ENCODE measurements around the gene MTMR3.

DNA sequence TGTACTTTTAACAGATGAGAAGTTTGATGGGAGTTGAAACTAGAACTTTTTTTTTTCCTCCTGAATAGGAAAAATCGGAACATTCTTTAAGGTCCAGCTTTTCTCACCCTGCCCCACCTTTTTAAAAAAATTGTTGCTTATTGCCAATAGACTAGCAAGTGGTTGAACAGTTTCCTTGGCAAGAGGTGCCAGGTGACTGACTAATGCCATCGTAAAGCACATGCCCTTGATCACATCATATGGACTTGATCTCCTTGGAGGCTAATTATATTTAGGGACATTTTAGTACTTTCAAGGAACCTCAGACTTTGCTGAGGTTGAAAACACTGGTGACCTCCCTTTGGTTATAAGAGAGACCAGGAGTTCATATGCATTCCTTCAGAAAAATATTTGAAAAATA, 57.6 kb downstream of the MTMR3 start:
- TF ChIP-seq, protein P1, sequence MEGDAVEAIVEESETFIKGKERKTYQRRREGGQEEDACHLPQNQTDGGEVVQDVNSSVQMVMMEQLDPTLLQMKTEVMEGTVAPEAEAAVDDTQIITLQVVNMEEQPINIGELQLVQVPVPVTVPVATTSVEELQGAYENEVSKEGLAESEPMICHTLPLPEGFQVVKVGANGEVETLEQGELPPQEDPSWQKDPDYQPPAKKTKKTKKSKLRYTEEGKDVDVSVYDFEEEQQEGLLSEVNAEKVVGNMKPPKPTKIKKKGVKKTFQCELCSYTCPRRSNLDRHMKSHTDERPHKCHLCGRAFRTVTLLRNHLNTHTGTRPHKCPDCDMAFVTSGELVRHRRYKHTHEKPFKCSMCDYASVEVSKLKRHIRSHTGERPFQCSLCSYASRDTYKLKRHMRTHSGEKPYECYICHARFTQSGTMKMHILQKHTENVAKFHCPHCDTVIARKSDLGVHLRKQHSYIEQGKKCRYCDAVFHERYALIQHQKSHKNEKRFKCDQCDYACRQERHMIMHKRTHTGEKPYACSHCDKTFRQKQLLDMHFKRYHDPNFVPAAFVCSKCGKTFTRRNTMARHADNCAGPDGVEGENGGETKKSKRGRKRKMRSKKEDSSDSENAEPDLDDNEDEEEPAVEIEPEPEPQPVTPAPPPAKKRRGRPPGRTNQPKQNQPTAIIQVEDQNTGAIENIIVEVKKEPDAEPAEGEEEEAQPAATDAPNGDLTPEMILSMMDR (IDR thresholded peaks at IDR 0.05): no peak
- no peak for TF ChIP-seq POLR2A (IDR thresholded peaks at IDR 0.05)
